ENCODE results near the gene FAM89A.
"Not testable (repeated sequence)": the region's sequence is repeated elsewhere in the genome, so short reads cannot be mapped to it uniquely, and the experiment has no call there.

Gene FAM89A

DNA sequence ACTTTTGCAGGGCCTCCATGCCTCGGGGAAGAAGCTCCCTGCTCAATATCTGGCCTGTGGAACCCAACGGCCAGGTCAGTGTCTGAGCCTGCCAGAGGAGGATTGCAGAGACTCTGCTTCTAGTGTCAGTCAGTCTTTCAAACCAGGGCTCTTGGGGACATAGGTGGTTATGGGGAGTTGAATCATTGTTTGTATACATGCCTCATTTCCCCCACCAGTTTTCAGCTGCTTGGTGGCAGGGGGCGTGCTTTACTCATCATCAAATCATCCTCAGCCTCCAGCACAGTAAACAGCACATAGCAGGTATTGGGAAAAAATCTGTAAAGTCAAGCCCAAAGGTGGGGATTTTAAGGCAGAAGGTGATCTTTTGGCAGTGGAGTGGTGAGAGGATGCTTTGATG lies 17.4 kb upstream of the FAM89A start:
- TF ChIP-seq, protein P1, sequence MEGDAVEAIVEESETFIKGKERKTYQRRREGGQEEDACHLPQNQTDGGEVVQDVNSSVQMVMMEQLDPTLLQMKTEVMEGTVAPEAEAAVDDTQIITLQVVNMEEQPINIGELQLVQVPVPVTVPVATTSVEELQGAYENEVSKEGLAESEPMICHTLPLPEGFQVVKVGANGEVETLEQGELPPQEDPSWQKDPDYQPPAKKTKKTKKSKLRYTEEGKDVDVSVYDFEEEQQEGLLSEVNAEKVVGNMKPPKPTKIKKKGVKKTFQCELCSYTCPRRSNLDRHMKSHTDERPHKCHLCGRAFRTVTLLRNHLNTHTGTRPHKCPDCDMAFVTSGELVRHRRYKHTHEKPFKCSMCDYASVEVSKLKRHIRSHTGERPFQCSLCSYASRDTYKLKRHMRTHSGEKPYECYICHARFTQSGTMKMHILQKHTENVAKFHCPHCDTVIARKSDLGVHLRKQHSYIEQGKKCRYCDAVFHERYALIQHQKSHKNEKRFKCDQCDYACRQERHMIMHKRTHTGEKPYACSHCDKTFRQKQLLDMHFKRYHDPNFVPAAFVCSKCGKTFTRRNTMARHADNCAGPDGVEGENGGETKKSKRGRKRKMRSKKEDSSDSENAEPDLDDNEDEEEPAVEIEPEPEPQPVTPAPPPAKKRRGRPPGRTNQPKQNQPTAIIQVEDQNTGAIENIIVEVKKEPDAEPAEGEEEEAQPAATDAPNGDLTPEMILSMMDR (IDR thresholded peaks at IDR 0.05; ENCODE audit: insufficient read depth, missing control alignments), result no peak
- DNase-seq (ENCODE audit: insufficient read length, low spot score) (no peak), FAIRE-seq (no peak)

- TF ChIP-seq, protein P1 (IDR thresholded peaks at IDR 0.05; ENCODE audit: insufficient read depth, missing control alignments), result no peak
These were observed 15.2 kb upstream of the FAM89A start for GRCh38 chr1:231055271-231055670.

GRCh38 chr1:231053493-231054162 lies 13.6 kb upstream of the FAM89A start:
- TF ChIP-seq, protein P1 (IDR thresholded peaks at IDR 0.05; ENCODE audit: insufficient read depth, missing control alignments), result no peak
- FAIRE-seq, result no peak
- DNase-seq (ENCODE audit: insufficient read length, low spot score), result no peak

More at GRCh38 chr1:231055271-231055670, 15.2 kb upstream of the FAM89A start:
- no peak for FAIRE-seq
- no peak for DNase-seq (ENCODE audit: insufficient read length, low spot score)

DNA sequence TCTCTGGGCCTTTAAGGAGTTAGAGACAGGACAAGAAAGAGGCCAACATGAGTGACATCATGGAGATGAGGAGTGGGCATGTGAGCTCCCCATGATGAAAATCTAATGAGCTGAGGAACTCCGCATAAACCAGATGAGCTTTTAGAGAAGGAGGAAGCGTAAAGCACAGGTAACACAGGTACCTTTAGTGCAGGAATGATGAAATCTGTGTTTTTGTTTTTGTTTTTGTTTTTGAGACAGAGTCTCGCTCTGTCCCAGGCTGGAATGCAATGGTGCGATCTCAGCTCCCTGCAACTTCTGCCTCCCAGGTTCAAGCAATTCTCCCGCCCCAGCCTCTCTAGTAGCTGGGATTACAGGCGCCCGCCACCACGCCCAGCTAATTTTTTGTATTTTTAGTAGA lies 12.7 kb upstream of the FAM89A start:
- TF ChIP-seq, protein P1 (IDR thresholded peaks at IDR 0.05; ENCODE audit: insufficient read depth, missing control alignments), result no peak
- DNase-seq (ENCODE audit: insufficient read length, low spot score), result no peak
- FAIRE-seq, result no peak

GRCh38 chr1:231050932-231051331 lies 10.9 kb upstream of the FAM89A start:
- not testable (repeated sequence) for DNase-seq (ENCODE audit: insufficient read length, low spot score); FAIRE-seq

DNA sequence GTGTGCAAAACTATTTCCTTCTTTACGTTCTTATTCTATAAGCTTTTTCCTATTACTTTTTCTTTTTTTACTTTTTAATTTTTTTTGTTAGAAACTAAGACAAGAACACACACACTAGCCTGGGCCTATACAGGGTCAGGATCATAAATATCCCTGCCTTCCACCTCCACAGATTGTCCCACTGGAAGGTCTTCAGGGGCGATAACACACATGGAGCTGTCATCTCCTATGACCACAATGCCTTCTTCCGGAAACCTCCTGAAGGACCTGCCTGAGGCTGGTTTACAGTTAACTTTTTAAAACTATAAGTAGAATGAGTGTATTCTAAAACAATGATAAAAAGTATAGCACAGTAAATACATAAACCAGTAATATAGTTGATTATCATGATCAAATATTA lies 10.3 kb upstream of the FAM89A start:
- TF ChIP-seq, protein P1 (IDR thresholded peaks at IDR 0.05; ENCODE audit: insufficient read depth, missing control alignments), result no peak
- FAIRE-seq (no peak), DNase-seq (ENCODE audit: insufficient read length, low spot score) (no peak)

DNA sequence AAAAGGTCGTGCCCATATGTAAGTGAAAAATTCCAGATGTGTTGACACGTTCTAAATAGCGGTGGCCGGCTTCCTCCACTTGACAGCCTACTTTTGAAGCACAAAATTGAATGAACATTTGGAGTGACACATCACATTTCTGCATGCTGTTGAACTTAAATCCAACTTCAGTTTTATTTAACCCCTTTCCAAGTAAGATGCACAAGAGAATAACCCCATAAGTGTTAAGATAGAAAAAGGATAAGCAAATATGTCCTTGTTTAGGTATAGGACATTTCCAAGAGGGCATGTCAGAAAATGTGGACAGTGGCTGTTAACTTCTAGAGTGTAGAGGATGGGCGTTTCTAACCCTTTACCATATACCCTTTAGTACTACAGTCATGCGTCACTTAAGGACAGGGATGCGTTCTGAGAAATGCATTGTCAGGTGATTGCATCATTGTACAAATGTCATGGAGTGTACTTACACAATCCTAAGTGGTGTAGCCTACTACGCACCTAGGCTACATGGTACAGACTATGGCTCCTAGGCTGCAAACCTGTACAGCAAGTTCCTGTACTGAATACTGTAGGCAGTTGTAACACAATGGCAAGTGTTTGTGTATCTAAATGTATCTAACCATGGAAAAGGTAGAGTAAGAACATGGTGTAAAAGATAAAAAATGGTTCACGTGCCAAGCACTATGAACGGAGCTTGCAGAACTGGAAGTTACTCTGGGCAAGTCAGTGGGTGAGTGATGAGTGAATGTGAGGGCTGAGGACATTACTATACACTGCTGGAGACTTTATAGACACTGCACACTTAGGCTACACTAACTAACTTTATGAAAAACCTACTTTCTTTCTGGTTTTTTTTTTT lies 9.3 kb upstream of the FAM89A start:
- FAIRE-seq (no peak), DNase-seq (ENCODE audit: insufficient read length, low spot score) (no peak)
- TF ChIP-seq, protein P1 (IDR thresholded peaks at IDR 0.05; ENCODE audit: insufficient read depth, missing control alignments), result no peak

- FAIRE-seq; DNase-seq (ENCODE audit: insufficient read length, low spot score): not testable (repeated sequence)
These were observed 8.4 kb upstream of the FAM89A start for GRCh38 chr1:231048419-231048818.

DNA sequence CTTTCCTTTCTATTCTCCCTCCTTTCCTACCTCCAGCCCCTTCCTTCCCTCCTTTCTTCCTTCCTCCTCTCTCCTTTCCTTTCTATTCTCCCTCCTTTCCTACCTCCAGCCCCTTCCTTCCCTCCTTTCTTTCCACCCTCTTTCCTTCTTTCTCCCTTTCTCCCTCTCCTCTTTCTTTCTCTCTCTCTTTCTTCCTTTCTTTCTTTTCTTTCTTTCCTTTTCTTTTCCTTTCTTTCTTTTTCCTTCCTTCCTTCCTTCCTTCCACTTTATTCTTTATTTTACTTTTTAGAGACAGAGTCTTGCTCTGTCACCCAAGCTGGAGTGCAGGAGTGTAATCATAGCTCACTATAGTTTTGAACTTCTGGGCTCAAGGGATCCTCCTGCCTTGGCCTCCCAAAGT lies 7.5 kb upstream of the FAM89A start:
- not testable (repeated sequence) for DNase-seq (ENCODE audit: insufficient read length, low spot score); FAIRE-seq
